Upper lobe of left lung (tissue), 6 donors: Measurements from ENCODE around the gene TNS3. TPM values are rescaled to one million over a fixed set of nuclear protein-coding genes. Genes with fewer than 3 reads are reported as not detected.
A peak's percentile ranks its signal among the peaks of the same experiment; 100 is the strongest.

Source experiments
- ATAC-seq, 2 donors: fragments of 200-7000 bp; cut with Tn5 transposase; one replicate each; pipeline ENCODE4 v1.9.1; 2022; ENCODE audit warnings: mild to moderate bottlenecking in 2 of 2, moderate library complexity in 2 of 2; ENCODE audit not compliant: low FRiP score in 2 of 2
- DNase-seq, 2 donors: peaks; one replicate each; pipeline ENCODE4 v3.0.0-alpha.2; 2019 to 2020
- H3K27ac ChIP-seq, 4 donors: fragments of 200-600 bp; sonication (generic); one replicate each; pipeline ENCODE4 v1.5.1; 2016 to 2019
- H3K27me3 ChIP-seq, 4 donors: fragments of 200-600 bp; sonication (generic); one replicate each; pipeline ENCODE4 v1.5.1; 2017 to 2019
- H3K36me3 ChIP-seq, 4 donors: fragments of 200-600 bp; sonication (generic); one replicate each; pipeline ENCODE4 v1.5.1; 2016 to 2019
- H3K4me1 ChIP-seq, 4 donors: fragments of 200-600 bp; sonication (generic); one replicate each; pipeline ENCODE4 v1.5.1; 2018 to 2019
- H3K4me3 ChIP-seq, 4 donors: fragments of 200-600 bp; sonication (generic); one replicate each; pipeline ENCODE4 v1.5.1; 2017 to 2019; ENCODE audit warnings: mild to moderate bottlenecking in 2 of 4, moderate library complexity in 1 of 4
- H3K9me3 ChIP-seq, 4 donors: fragments of 200-600 bp; sonication (generic); one replicate each; pipeline ENCODE4 v1.5.1; 2018 to 2019
- EP300 ChIP-seq, 4 donors: sonication (generic); formaldehyde crosslinking; IDR thresholded peaks; one replicate each; pipeline ENCODE4 v1.5.1; 2017; ENCODE audit warnings: antibody characterized with exemption in 4 of 4, control low read depth in 2 of 4
- POLR2A ChIP-seq, 4 donors: fragments of 450-650 bp; IDR thresholded peaks; one replicate each; pipeline ENCODE4 v1.5.1; 2016 to 2017; ENCODE audit warnings: antibody characterized with exemption in 4 of 4, mild to moderate bottlenecking in 2 of 4
- POLR2AphosphoS5 ChIP-seq, 2 donors: sonication (generic); formaldehyde crosslinking; IDR thresholded peaks; one replicate each; pipeline ENCODE4 v1.5.1; 2017; ENCODE audit warnings: antibody characterized with exemption in 2 of 2
- WGBS, 2 donors: methylation state at CpG; one replicate each; pipeline ENCODE4 v1.1.5; 2017 to 2018; 5-methylcytosine and 5-hydroxymethylcytosine counted together
- total RNA-seq, 6 donors: library from RNA; depleted of rRNA in 4 of 6; stranded (reverse); fragments of >200 nt in 4 of 6; gene quantifications; one replicate each; pipeline versions ENCODE4 v1.1.0 to v1.2.1, GENCODE V29; 2016 to 2021
- TF ChIP-seq, protein P1 (sequence below), 6 experiments: fragments of 450-650 bp in 4 of 6; fragments of 200-600 bp in 2 of 6; sonication (generic) in 2 of 6; IDR thresholded peaks; one replicate each; pipeline ENCODE4 v1.5.1; 2016 to 2019; ENCODE audit warnings: antibody characterized with exemption in 6 of 6
- donor health status: DM: no; HTN: no; CAD: no; lungs with moderate emphysema.
- donor health status: DM: no; HTN: yes; CAD: no; lungs with severe emphysema.

TNS3 gene
- total RNA-seq, 6 donors from 2014 or later = 90.6 to 266 (median 143) TPM

DNA sequence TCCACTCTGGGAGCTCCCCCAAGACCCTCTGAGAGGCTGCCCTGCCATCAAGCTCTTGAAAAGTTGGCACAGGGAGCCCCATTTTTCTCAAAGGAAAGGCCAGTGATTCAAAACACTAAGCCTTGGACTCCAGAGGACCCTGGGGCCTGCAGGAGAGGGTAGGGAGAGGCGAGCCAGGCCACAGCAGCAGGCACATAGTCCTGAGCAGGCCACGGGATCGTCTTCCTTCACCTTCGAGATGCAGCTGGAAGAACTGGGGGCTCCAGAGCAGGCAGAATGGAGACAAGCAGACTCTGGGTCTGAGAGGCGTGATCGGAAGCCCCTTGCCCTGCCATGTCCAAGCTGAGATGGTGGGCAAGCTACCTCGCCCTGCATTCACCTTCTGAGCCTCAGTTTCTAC lies 13.9 kb downstream of the TNS3 start:
- DNase-seq (no peak), ATAC-seq (no peak)
- H3K4me3 ChIP-seq = no peak overlapping the region
- TF ChIP-seq EP300 (IDR thresholded peaks at IDR 0.05) (no peak), POLR2AphosphoS5 (IDR thresholded peaks at IDR 0.05) (no peak), POLR2A (IDR thresholded peaks at IDR 0.05) (no peak)
- TF ChIP-seq, protein P1, sequence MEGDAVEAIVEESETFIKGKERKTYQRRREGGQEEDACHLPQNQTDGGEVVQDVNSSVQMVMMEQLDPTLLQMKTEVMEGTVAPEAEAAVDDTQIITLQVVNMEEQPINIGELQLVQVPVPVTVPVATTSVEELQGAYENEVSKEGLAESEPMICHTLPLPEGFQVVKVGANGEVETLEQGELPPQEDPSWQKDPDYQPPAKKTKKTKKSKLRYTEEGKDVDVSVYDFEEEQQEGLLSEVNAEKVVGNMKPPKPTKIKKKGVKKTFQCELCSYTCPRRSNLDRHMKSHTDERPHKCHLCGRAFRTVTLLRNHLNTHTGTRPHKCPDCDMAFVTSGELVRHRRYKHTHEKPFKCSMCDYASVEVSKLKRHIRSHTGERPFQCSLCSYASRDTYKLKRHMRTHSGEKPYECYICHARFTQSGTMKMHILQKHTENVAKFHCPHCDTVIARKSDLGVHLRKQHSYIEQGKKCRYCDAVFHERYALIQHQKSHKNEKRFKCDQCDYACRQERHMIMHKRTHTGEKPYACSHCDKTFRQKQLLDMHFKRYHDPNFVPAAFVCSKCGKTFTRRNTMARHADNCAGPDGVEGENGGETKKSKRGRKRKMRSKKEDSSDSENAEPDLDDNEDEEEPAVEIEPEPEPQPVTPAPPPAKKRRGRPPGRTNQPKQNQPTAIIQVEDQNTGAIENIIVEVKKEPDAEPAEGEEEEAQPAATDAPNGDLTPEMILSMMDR (IDR thresholded peaks at IDR 0.05) = no peak
- no peaks in the 10 kb centered on the region for H3K27me3 ChIP-seq
- 88 to 92% methylated on average over 4 to 7 of the region's 7 CpGs for WGBS, 2 donors
- no peaks in the 10 kb centered on the region for H3K9me3 ChIP-seq
- no peaks in the 10 kb centered on the region for H3K36me3 ChIP-seq
- H3K27ac ChIP-seq = peak overlapping the region in 3 of 4 donors; percentile 22 to 87 (median 82)
- peaks cover 42 to 54% (median 50%) of the 10 kb centered on the region in 4 donors for H3K4me1 ChIP-seq

DNA sequence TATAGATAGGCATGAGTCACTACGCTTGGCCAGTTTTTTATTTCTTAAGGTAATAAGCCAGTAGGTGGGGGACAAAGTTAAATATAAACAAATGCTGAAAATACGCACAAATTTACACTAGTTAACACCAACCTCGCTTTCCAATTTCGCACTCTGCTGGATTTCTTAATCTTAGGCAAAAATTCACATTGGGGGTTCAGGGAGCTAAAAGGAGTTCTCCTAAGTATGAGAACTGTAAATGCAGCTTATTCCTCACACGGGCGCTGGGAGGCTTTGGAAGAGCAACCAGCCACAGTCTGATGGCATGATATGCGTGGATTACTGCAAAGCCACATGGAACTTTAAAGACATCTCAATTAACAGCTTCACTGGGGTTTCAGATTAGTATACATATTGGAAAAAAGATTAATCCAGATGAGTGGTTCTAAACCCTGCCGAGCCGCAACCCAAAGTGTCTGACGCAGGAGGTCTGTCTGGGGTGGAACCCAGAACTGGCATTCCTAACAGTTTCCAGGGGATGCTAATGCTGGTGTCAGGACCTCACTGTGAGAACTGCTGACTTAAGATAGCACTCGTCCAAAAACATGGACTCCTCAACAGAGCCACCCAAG lies 16.2 kb downstream of the TNS3 start:
- H3K4me3 ChIP-seq = no peak overlapping the region
- TF ChIP-seq, protein P1 (IDR thresholded peaks at IDR 0.05) = no peak
- TF ChIP-seq POLR2AphosphoS5 (IDR thresholded peaks at IDR 0.05) (no peak), EP300 (IDR thresholded peaks at IDR 0.05) (no peak), POLR2A (IDR thresholded peaks at IDR 0.05) (no peak)
- H3K36me3 ChIP-seq = no peaks in the 10 kb centered on the region
- DNase-seq (no peak), ATAC-seq (no peak)
- H3K27ac ChIP-seq = no peak overlapping the region
- no peaks in the 10 kb centered on the region for H3K9me3 ChIP-seq
- WGBS, 2 donors = 94 to 99% methylated on average over 8 to 11 of the region's 11 CpGs
- no peaks in the 10 kb centered on the region for H3K27me3 ChIP-seq
- H3K4me1 ChIP-seq = peaks cover 19 to 31% (median 27%) of the 10 kb centered on the region in 4 donors

DNA sequence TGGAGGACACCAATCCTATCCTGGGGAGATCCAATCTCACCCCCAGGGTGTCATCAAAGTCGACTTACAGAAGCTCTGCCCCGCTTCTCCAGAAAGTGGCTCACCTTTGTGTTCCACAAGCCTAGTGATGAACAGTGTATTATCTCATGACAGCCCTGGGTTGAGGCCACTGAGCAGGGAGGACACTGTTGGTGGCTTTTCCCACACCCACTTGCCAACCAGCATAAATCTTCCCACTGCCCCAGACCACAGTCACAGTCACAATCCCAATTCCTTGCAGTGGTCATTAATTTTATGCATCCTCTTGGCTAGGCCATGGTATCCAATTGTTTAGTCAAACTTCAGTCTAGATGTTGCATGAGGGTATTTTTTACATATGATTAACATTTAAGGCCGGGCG lies 18.4 kb downstream of the TNS3 start:
- Histone ChIP-seq H3K27me3 (no peaks in the 10 kb centered on the region), H3K27ac (no peak overlapping the region), H3K9me3 (no peaks in the 10 kb centered on the region), H3K4me3 (no peak overlapping the region), H3K4me1 (peaks cover 0 to 13% (median 6%) of the 10 kb centered on the region in 4 donors), H3K36me3 (no peaks in the 10 kb centered on the region)
- DNase-seq (no peak), ATAC-seq (no peak)
- WGBS, 2 donors = 95% methylated on average over 4 of the region's 4 CpGs
- TF ChIP-seq, protein P1 (IDR thresholded peaks at IDR 0.05) = no peak
- TF ChIP-seq POLR2AphosphoS5 (IDR thresholded peaks at IDR 0.05) (no peak), EP300 (IDR thresholded peaks at IDR 0.05) (no peak), POLR2A (IDR thresholded peaks at IDR 0.05) (no peak)

DNA sequence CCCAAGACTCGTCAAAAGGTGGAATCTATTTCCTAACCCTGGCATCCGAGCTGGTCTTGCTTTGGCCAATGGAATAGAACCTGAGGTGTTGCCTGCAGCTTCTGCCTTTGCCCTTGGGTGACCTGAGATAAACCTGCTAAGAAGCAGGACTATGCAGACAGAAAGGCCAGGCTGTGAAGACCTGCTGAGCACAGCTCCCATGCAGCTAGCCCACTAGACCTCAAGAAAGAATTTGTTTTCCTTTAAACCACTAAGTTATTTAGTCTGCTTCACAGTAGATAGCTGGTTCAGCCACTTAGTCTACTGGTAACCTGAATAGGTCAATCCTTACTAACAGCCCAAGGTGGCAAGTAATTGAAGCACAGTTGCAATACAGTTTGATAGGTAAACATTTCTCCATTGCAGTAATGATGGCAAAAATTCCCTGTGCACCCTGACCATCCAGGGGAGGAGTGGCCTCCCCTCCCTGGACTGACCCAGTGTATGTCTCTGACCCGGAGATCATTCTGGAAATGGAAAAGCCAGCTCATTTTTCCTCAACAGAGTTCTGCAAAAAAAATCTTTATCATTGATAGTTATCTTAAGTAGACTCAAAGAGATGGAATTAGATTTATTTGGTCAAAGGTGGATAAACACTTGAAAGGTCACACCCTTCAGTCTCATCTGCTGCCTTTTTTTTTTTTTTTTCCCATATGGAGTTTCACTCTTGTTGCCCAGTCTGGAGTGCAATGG lies 20.0 kb downstream of the TNS3 start:
- H3K27ac ChIP-seq = no peak overlapping the region
- ATAC-seq (no peak), DNase-seq (no peak)
- WGBS, 2 donors = 74 to 82% methylated on average over 3 of the region's 3 CpGs
- no peak overlapping the region for H3K4me3 ChIP-seq
- no peaks in the 10 kb centered on the region for H3K27me3 ChIP-seq
- H3K9me3 ChIP-seq = no peaks in the 10 kb centered on the region
- peaks cover 8 to 19% (median 12%) of the 10 kb centered on the region in 4 donors for H3K4me1 ChIP-seq
- TF ChIP-seq, protein P1 (IDR thresholded peaks at IDR 0.05) = no peak
- TF ChIP-seq EP300 (IDR thresholded peaks at IDR 0.05) = no peak
- TF ChIP-seq POLR2A (IDR thresholded peaks at IDR 0.05) = no peak
- TF ChIP-seq POLR2AphosphoS5 (IDR thresholded peaks at IDR 0.05) = no peak
- H3K36me3 ChIP-seq = no peaks in the 10 kb centered on the region
